Measurements from ENCODE around the gene RARRES2. TPM values are rescaled to one million over a fixed set of nuclear protein-coding genes. Genes with fewer than 3 reads are reported as not detected.

The RARRES2 gene
- polyA plus RNA-seq, 1 of the 3 experiments (the other 2 are of a cell fraction), result 0.43 TPM

GRCh38 chr7:150379441-150380379, 38.3 kb upstream of the RARRES2 start:
- 3% methylated on average over 43 of the region's 52 CpGs for WGBS (ENCODE audit: low lambda C conversion rate)

More at GRCh38 chr7:150379441-150380379, 38.3 kb upstream of the RARRES2 start:
- Histone ChIP-seq H3K4me1 (ENCODE audit: control insufficient read depth in 1 of 2, insufficient read depth in 2 of 2, low read depth in 1 of 2, low read length in 1 of 2) (peaks cover 0 to 51% of the 10 kb centered on the region in 2 experiments; a peak in 2 of 4 replicates), H3K4me3 (ENCODE audit: low read depth in 2 of 2, low read length in 1 of 2) (peak overlapping the region; percentile 61 to 99), H3K79me2 (ENCODE audit: insufficient read depth) (peaks cover 44% of the 10 kb centered on the region; the same call in 1 of the 2 replicates), H3K9me2 (no peaks in the 10 kb centered on the region), H3K27me3 (ENCODE audit: insufficient read depth) (no peaks in the 10 kb centered on the region), H3K36me3 (replicated peaks in 1 of 2; ENCODE audit: control insufficient read depth in 1 of 2, insufficient read depth in 2 of 2, low read length in 1 of 2) (peaks cover 4 to 8% of the 10 kb centered on the region in 2 experiments), H3K27ac (ENCODE audit: low read depth in 2 of 2, low read length in 1 of 2) (peak overlapping the region; percentile 74 to 88), H3F3A (replicated peaks; ENCODE audit: insufficient read depth) (peaks cover 30% of the 10 kb centered on the region), H4K20me1 (ENCODE audit: insufficient read depth) (peaks cover 8% of the 10 kb centered on the region; the same call in 1 of the 2 replicates), H3K9me3 (no peaks in the 10 kb centered on the region), H3K4me2 (peak overlapping the region; percentile 93), H2AFZ (ENCODE audit: low read depth) (peak overlapping the region; percentile 93), H3K9ac (peak overlapping the region; percentile 95)
- POLR2A ChIA-PET, result interaction anchor here (1.5 to 2.3 kb wide), 3 partner anchors 9 to 11 kb away, joined by 4 to 43 read pairs (median 11); partner anchors contain the start of gene REPIN1
- TF ChIP-seq TAF1 (IDR thresholded peaks at IDR 0.05; ENCODE audit: borderline replicate concordance, low read depth, low read length) (no peak), GATA2 (CRISPR knock-in tag; IDR thresholded peaks at IDR 0.05) (no peak), USF2 (IDR thresholded peaks at IDR 0.05; ENCODE audit: borderline replicate concordance, low read depth, low read length) (no peak), CTCF (IDR thresholded peaks at IDR 0.05) (no peak), CHD2 (IDR thresholded peaks at IDR 0.05; ENCODE audit: low read length, partially characterized antibody) (peak; percentile 29), NFIC (IDR thresholded peaks at IDR 0.05; ENCODE audit: borderline replicate concordance) (no peak), YY1 (IDR thresholded peaks at IDR 0.05; ENCODE audit: low read depth) (no peak), RFX5 (IDR thresholded peaks at IDR 0.05; ENCODE audit: low read length) (no peak; the same call in 1 of the 2 replicates), ZBTB33 (IDR thresholded peaks at IDR 0.05; ENCODE audit: borderline replicate concordance, low read depth) (no peak), MAX (IDR thresholded peaks at IDR 0.05; ENCODE audit: low read depth) (0 out of 2 replicates have a peak, but pooled peaks have one; percentile 17), NRF1 (IDR thresholded peaks at IDR 0.05; ENCODE audit: low read depth, low read length) (no peak), GABPA (IDR thresholded peaks at IDR 0.05; ENCODE audit: low read depth) (no peak), PBX3 (IDR thresholded peaks at IDR 0.05) (no peak), RAD21 (IDR thresholded peaks at IDR 0.05; ENCODE audit: low read length) (no peak), EZH2phosphoT487 (IDR thresholded peaks at IDR 0.05; ENCODE audit: borderline replicate concordance, low read depth) (no peak), RCOR1 (IDR thresholded peaks at IDR 0.05; ENCODE audit: low read length) (no peak), FOXJ3 (CRISPR knock-in tag; IDR thresholded peaks at IDR 0.05) (no peak), SMC3 (IDR thresholded peaks at IDR 0.05; ENCODE audit: low read depth, low read length) (no peak), SIN3A (IDR thresholded peaks at IDR 0.05; ENCODE audit: borderline replicate concordance, low read depth, low read length) (0 out of 2 replicates have a peak, but pooled peaks have one; percentile 3)
- CTCF ChIA-PET, result interaction anchor here (0.9 to 3.6 kb wide), 5 partner anchors 11 to 42 kb away, joined by 3 to 15 read pairs (median 3); partner anchors contain the start of gene REPIN1
- DNase-seq, result peak; percentile 72

Measured in SK-N-SH (cell line).